Osteoblast (primary cell): Measurements from ENCODE around the gene MMRN2. TPM values are rescaled to one million over a fixed set of nuclear protein-coding genes. Genes with fewer than 3 reads are reported as not detected.
"Not testable (repeated sequence)": the region's sequence is repeated elsewhere in the genome, so short reads cannot be mapped to it uniquely, and the experiment has no call there.

Experiments
- DNase-seq: peaks from one replicate; pipeline ENCODE4 v3.0.0; 2011; ENCODE audit warnings: low spot score, mixed read lengths; ENCODE audit not compliant: insufficient read length; ENCODE audit errors: missing footprints
- H2AFZ ChIP-seq: 2 replicates; pipeline ENCODE4 v1.6.0; 2011; ENCODE audit warnings: mild to moderate bottlenecking, low read length
- H3K27ac ChIP-seq: 2 replicates; pipeline ENCODE4 v1.5.1; 2011; ENCODE audit warnings: mild to moderate bottlenecking, low read depth, low read length, moderate library complexity
- H3K27me3 ChIP-seq: 2 replicates; pipeline ENCODE4 v1.6.0; 2012; ENCODE audit warnings: mild to moderate bottlenecking, control low read depth, inconsistent platforms, low read length, moderate library complexity; ENCODE audit not compliant: insufficient read depth
- H3K36me3 ChIP-seq: 2 replicates; pipeline ENCODE4 v1.5.1; 2011; ENCODE audit warnings: mild to moderate bottlenecking, low read length, control low read depth, moderate library complexity; ENCODE audit not compliant: insufficient read depth
- H3K4me1 ChIP-seq: 2 replicates; pipeline ENCODE4 v1.5.1; 2011; ENCODE audit warnings: mild to moderate bottlenecking, low read length, control low read depth, moderate library complexity; ENCODE audit not compliant: insufficient read depth
- H3K4me2 ChIP-seq: 2 replicates; pipeline ENCODE4 v1.6.0; 2011; ENCODE audit warnings: mild to moderate bottlenecking, low read length; ENCODE audit not compliant: insufficient read depth
- H3K4me3 ChIP-seq: fragments of 200-600 bp; sonication (generic); 3 replicates; pipeline ENCODE4 v1.5.1; 2012; ENCODE audit warnings: mild to moderate bottlenecking, low read length, inconsistent platforms; ENCODE audit not compliant: insufficient read depth
- H3K79me2 ChIP-seq: 2 replicates; pipeline ENCODE4 v1.6.0; 2012; ENCODE audit warnings: mild to moderate bottlenecking, low read length, control low read depth, inconsistent platforms; ENCODE audit not compliant: insufficient read depth
- H3K9me3 ChIP-seq: 2 replicates; pipeline ENCODE4 v1.5.1; 2011; ENCODE audit warnings: low read depth, low read length, control low read depth
- H4K20me1 ChIP-seq: 2 replicates; pipeline ENCODE4 v1.6.0; 2012; ENCODE audit warnings: mild to moderate bottlenecking, low read length, control low read depth; ENCODE audit not compliant: insufficient read depth
- CTCF ChIP-seq: IDR thresholded peaks from 2 replicates; pipeline ENCODE4 v1.5.1; 2011; ENCODE audit warnings: mild to moderate bottlenecking, low read depth, low read length, moderate library complexity; ENCODE audit errors: extremely low read depth
- total RNA-seq: library from RNA; depleted of rRNA; stranded (reverse); fragments of >200 nt; gene quantifications from 2 replicates; pipeline ENCODE4 v1.2.3, GENCODE V29; 2012

Gene MMRN2
- total RNA-seq, 1 donor: 1.1 TPM

GRCh38 chr10:86952106-86952505 is 5.3 kb downstream of the MMRN2 start:
- Histone ChIP-seq H3K9me3 (no peaks in the 10 kb centered on the region), H4K20me1 (no peaks in the 10 kb centered on the region), H3K79me2 (no peaks in the 10 kb centered on the region), H3K4me1 (peaks cover 6% of the 10 kb centered on the region), H3K27ac (no peak overlapping the region), H3K36me3 (no peaks in the 10 kb centered on the region), H3K4me3 (no peak overlapping the region), H2AFZ (no peak overlapping the region), H3K27me3 (peaks cover 3% of the 10 kb centered on the region), H3K4me2 (no peak overlapping the region)
- DNase-seq: no peak
- TF ChIP-seq CTCF: no peak

GRCh38 chr10:86951184-86951761 is 6.1 kb downstream of the MMRN2 start:
- H3K9me3 ChIP-seq: no peaks in the 10 kb centered on the region
- H3K4me3 ChIP-seq: no peak overlapping the region
- H3K79me2 ChIP-seq: no peaks in the 10 kb centered on the region
- peaks cover 4% of the 10 kb centered on the region for H3K27me3 ChIP-seq
- H3K4me1 ChIP-seq: peaks cover 6% of the 10 kb centered on the region
- no peak overlapping the region for H3K27ac ChIP-seq
- no peak overlapping the region for H2AFZ ChIP-seq
- no peak overlapping the region for H3K4me2 ChIP-seq
- TF ChIP-seq CTCF: no peak
- peak; percentile 31 for DNase-seq
- H4K20me1 ChIP-seq: no peaks in the 10 kb centered on the region
- H3K36me3 ChIP-seq: no peaks in the 10 kb centered on the region

GRCh38 chr10:86950349-86950748 is 7.1 kb downstream of the MMRN2 start:
- peak; percentile 44 for DNase-seq
- Histone ChIP-seq H3K4me3 (no peak overlapping the region), H4K20me1 (no peaks in the 10 kb centered on the region), H2AFZ (no peak overlapping the region), H3K36me3 (no peaks in the 10 kb centered on the region), H3K4me1 (peaks cover 6% of the 10 kb centered on the region), H3K27ac (no peak overlapping the region), H3K27me3 (peaks cover 5% of the 10 kb centered on the region), H3K9me3 (no peaks in the 10 kb centered on the region), H3K4me2 (no peak overlapping the region), H3K79me2 (no peaks in the 10 kb centered on the region)
- no peak for TF ChIP-seq CTCF

GRCh38 chr10:86947806-86948205 is 9.6 kb downstream of the MMRN2 start:
- not testable (repeated sequence) for DNase-seq, H3K4me3 ChIP-seq, H3K79me2 ChIP-seq, H3K27me3 ChIP-seq, H3K9me3 ChIP-seq, H2AFZ ChIP-seq, H3K27ac ChIP-seq, H4K20me1 ChIP-seq, H3K4me1 ChIP-seq, H3K36me3 ChIP-seq, H3K4me2 ChIP-seq
